ENCODE measurements around the gene MPC2.

DNA sequence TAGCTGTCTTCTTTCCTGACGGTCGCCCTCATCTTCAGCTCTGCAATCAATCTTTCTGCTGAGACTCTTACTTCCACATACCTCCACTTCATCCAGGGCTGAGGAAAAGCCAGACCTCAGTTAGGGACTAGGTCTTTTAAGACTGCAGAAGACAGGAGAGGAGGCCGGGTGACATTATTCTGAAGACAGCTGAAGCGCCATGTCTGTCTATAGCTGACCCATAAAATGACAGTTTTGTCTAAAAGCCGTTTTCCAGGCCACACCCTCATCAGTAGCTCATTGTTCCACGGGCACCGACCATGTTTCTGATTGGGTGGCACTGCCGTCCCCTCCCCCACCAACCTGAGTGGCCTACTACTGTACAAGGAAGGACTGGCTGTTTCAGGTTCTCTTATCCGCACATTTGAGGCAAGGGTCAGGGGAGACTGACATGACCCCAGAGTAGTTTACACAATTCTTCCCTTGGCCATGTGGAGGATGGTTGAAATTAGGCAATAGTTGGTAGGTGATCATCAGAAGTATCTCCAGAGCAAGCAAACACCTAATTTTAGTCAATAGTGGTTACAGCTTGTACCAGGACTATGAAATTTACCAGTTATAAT lies 22.9 kb downstream of the MPC2 start, which contains the start of gene ADCY10:
- TF ChIP-seq EZH2 (IDR thresholded peaks at IDR 0.05): no peak
- TF ChIP-seq POLR2AphosphoS5 (IDR thresholded peaks at IDR 0.05; ENCODE audit: borderline replicate concordance, low read depth, low read length): no peak
- TF ChIP-seq FOXP2 (optimal IDR thresholded peaks at IDR 0.05; ENCODE audit: control extremely low read depth, extremely low read length, insufficient read depth): no peak
